SK-N-SH treated with all-trans-retinoic acid at 6 μM for 48 hours (cell line): ENCODE results near the gene CCDC170.

ENCODE experiments used
- ATAC-seq: fragments of 200-7000 bp; cut with Tn5 transposase; 3 replicates; pipeline ENCODE4 v1.9.1; 2020; ENCODE audit warnings: mild to moderate bottlenecking, moderate library complexity
- ARNTL ChIP-seq: fragments of 450-650 bp; formaldehyde crosslinking; IDR thresholded peaks from 2 replicates; pipeline ENCODE4 v1.5.0; 2020; ENCODE audit warnings: low read depth, mild to moderate bottlenecking, moderate library complexity, borderline replicate concordance
- BACH2 ChIP-seq: fragments of 250-450 bp; sonication (Bioruptor Pico); IDR thresholded peaks from 2 replicates; pipeline ENCODE4 v1.9.0; 2021; ENCODE audit warnings: mild to moderate bottlenecking, borderline replicate concordance
- CSDC2 ChIP-seq: fragments of 250-450 bp; sonication (Bioruptor Pico); IDR thresholded peaks from 2 replicates; pipeline ENCODE4 v1.5.0; 2020; ENCODE audit warnings: mild to moderate bottlenecking, moderate library complexity
- ISL1 ChIP-seq: fragments of 250-450 bp; sonication (Bioruptor Pico); IDR thresholded peaks from 2 replicates; pipeline ENCODE4 v2.1.2; 2022; ENCODE audit warnings: mild to moderate bottlenecking, moderate library complexity
- OSR1 ChIP-seq: fragments of 250-450 bp; sonication (Bioruptor Pico); IDR thresholded peaks from 2 replicates; pipeline ENCODE4 v1.8.0; 2022; ENCODE audit warnings: moderate library complexity, mild to moderate bottlenecking, inconsistent platforms
- PPARA ChIP-seq: fragments of 250-450 bp; sonication (Bioruptor Pico); IDR thresholded peaks from 2 replicates; pipeline ENCODE4 v1.5.0; 2020; ENCODE audit warnings: mild to moderate bottlenecking, borderline replicate concordance
- RARB ChIP-seq: fragments of 250-450 bp; sonication (Bioruptor Pico); IDR thresholded peaks from 2 replicates; pipeline ENCODE4 v1.8.0; 2021; ENCODE audit warnings: mild to moderate bottlenecking, moderate library complexity
- TCF4 ChIP-seq: fragments of 250-450 bp; sonication (Bioruptor Pico); IDR thresholded peaks from 2 replicates; pipeline ENCODE4 v1.8.0; 2021; ENCODE audit warnings: mild to moderate bottlenecking, moderate library complexity, borderline replicate concordance
- TOX ChIP-seq: fragments of 250-450 bp; sonication (Bioruptor Pico); IDR thresholded peaks from 2 replicates; pipeline ENCODE4 v1.8.0; 2021; ENCODE audit warnings: mild to moderate bottlenecking, moderate library complexity, borderline replicate concordance
- ZC3H10 ChIP-seq: fragments of 250-450 bp; sonication (Bioruptor Pico); IDR thresholded peaks from 2 replicates; pipeline ENCODE4 v1.5.1; 2021; ENCODE audit warnings: mild to moderate bottlenecking, moderate library complexity
- ZFP3 ChIP-seq: fragments of 250-450 bp; sonication (Bioruptor Pico); IDR thresholded peaks from 2 replicates; pipeline ENCODE4 v1.5.0; 2020; ENCODE audit warnings: mild to moderate bottlenecking, moderate library complexity
- ZFP30 ChIP-seq: fragments of 450-650 bp; formaldehyde crosslinking; IDR thresholded peaks from 2 replicates; pipeline ENCODE4 v1.5.0; 2022; ENCODE audit warnings: mild to moderate bottlenecking, moderate library complexity
- ZNF565 ChIP-seq: fragments of 450-650 bp; formaldehyde crosslinking; conservative IDR thresholded peaks from 2 replicates; pipeline ENCODE4 v1.5.0; 2020; ENCODE audit warnings: low read depth, mild to moderate bottlenecking, moderate library complexity
- ZNF70 ChIP-seq: fragments of 450-650 bp; formaldehyde crosslinking; IDR thresholded peaks from 2 replicates; pipeline ENCODE4 v1.5.0; 2020; ENCODE audit warnings: mild to moderate bottlenecking, moderate library complexity
- ZNF8 ChIP-seq: fragments of 450-650 bp; formaldehyde crosslinking; IDR thresholded peaks from 2 replicates; pipeline ENCODE4 v1.5.0; 2020; ENCODE audit warnings: mild to moderate bottlenecking, moderate library complexity
- TF ChIP-seq, protein P1 (sequence below): fragments of 250-450 bp; sonication (Bioruptor Pico); IDR thresholded peaks from 2 replicates; pipeline ENCODE4 v1.5.0; 2020; ENCODE audit warnings: mild to moderate bottlenecking, moderate library complexity
- TF ChIP-seq, protein P2 (sequence below): fragments of 250-450 bp; sonication (Bioruptor Pico); IDR thresholded peaks from 2 replicates; pipeline ENCODE4 v1.5.1; 2020; ENCODE audit warnings: low read depth, mild to moderate bottlenecking, moderate library complexity
- TF ChIP-seq, protein P3 (sequence below): fragments of 250-450 bp; sonication (Bioruptor Pico); IDR thresholded peaks from 2 replicates; pipeline ENCODE4 v1.8.0; 2020; ENCODE audit warnings: mild to moderate bottlenecking, moderate library complexity, borderline replicate concordance
- TF ChIP-seq, protein P4 (sequence below): fragments of 250-450 bp; sonication (Bioruptor Pico); IDR thresholded peaks from 2 replicates; pipeline ENCODE4 v1.5.1; 2021; ENCODE audit warnings: mild to moderate bottlenecking, moderate library complexity
- TF ChIP-seq, protein P5 (sequence below): fragments of 250-450 bp; sonication (Bioruptor Pico); IDR thresholded peaks from 2 replicates; pipeline ENCODE4 v1.8.0; 2021; ENCODE audit warnings: low read depth, mild to moderate bottlenecking, moderate library complexity, borderline replicate concordance

Gene CCDC170

DNA sequence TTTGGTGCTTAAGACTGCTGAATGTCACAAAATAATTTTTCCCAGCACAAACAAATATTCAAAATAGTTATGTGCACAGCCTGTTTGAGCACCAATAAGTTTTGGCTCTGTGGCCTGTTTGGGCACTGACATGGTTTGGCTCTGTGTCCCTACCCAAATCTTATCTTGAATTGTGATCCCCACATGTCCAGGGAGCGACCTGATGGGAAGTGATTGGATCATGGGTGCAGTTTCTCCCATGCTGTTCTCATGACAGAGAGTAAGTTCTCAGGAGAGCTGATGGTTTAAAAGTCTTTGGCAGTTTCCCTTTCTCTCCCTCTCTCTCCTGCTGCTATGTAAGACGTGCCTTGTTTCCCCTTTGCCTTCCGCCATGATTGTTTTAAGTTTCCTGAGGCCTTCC, 167.7 kb downstream of the CCDC170 start:
- no peak for ATAC-seq
- TF ChIP-seq, protein P1, sequence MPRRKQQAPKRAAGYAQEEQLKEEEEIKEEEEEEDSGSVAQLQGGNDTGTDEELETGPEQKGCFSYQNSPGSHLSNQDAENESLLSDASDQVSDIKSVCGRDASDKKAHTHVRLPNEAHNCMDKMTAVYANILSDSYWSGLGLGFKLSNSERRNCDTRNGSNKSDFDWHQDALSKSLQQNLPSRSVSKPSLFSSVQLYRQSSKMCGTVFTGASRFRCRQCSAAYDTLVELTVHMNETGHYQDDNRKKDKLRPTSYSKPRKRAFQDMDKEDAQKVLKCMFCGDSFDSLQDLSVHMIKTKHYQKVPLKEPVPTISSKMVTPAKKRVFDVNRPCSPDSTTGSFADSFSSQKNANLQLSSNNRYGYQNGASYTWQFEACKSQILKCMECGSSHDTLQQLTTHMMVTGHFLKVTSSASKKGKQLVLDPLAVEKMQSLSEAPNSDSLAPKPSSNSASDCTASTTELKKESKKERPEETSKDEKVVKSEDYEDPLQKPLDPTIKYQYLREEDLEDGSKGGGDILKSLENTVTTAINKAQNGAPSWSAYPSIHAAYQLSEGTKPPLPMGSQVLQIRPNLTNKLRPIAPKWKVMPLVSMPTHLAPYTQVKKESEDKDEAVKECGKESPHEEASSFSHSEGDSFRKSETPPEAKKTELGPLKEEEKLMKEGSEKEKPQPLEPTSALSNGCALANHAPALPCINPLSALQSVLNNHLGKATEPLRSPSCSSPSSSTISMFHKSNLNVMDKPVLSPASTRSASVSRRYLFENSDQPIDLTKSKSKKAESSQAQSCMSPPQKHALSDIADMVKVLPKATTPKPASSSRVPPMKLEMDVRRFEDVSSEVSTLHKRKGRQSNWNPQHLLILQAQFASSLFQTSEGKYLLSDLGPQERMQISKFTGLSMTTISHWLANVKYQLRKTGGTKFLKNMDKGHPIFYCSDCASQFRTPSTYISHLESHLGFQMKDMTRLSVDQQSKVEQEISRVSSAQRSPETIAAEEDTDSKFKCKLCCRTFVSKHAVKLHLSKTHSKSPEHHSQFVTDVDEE (CRISPR knock-in tag): no peak
- TF ChIP-seq ARNTL: no peak
- no peak for TF ChIP-seq ZFP30 (CRISPR knock-in tag)
- TF ChIP-seq PPARA (CRISPR knock-in tag): no peak

DNA sequence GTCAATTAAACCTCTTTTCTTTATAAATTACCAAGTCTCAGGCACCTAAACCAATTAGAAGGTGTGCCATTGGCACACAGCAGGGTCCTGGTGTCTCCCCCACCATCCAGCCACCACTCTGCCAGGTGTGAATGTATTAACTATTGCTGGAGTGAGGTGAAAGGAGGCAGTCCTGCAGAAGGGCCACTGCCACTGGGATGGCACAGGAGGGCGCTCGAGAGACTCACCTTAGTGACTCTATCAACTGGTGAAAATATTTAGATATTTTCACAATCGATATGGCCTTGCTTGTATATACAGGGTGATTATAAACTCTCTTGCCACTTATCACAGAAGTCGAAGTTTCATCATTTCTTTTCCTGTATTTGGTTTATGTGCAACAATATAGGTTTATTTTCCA, 168.1 kb downstream of the CCDC170 start:
- no peak for TF ChIP-seq ZNF8
- TF ChIP-seq ISL1 (CRISPR knock-in tag): no peak
- TF ChIP-seq, protein P2, sequence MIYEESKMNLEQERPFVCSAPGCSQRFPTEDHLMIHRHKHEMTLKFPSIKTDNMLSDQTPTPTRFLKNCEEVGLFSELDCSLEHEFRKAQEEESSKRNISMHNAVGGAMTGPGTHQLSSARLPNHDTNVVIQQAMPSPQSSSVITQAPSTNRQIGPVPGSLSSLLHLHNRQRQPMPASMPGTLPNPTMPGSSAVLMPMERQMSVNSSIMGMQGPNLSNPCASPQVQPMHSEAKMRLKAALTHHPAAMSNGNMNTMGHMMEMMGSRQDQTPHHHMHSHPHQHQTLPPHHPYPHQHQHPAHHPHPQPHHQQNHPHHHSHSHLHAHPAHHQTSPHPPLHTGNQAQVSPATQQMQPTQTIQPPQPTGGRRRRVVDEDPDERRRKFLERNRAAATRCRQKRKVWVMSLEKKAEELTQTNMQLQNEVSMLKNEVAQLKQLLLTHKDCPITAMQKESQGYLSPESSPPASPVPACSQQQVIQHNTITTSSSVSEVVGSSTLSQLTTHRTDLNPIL (CRISPR knock-in tag): no peak
- TF ChIP-seq, protein P3, sequence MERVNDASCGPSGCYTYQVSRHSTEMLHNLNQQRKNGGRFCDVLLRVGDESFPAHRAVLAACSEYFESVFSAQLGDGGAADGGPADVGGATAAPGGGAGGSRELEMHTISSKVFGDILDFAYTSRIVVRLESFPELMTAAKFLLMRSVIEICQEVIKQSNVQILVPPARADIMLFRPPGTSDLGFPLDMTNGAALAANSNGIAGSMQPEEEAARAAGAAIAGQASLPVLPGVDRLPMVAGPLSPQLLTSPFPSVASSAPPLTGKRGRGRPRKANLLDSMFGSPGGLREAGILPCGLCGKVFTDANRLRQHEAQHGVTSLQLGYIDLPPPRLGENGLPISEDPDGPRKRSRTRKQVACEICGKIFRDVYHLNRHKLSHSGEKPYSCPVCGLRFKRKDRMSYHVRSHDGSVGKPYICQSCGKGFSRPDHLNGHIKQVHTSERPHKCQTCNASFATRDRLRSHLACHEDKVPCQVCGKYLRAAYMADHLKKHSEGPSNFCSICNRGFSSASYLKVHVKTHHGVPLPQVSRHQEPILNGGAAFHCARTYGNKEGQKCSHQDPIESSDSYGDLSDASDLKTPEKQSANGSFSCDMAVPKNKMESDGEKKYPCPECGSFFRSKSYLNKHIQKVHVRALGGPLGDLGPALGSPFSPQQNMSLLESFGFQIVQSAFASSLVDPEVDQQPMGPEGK: no peak
- TF ChIP-seq, protein P4, sequence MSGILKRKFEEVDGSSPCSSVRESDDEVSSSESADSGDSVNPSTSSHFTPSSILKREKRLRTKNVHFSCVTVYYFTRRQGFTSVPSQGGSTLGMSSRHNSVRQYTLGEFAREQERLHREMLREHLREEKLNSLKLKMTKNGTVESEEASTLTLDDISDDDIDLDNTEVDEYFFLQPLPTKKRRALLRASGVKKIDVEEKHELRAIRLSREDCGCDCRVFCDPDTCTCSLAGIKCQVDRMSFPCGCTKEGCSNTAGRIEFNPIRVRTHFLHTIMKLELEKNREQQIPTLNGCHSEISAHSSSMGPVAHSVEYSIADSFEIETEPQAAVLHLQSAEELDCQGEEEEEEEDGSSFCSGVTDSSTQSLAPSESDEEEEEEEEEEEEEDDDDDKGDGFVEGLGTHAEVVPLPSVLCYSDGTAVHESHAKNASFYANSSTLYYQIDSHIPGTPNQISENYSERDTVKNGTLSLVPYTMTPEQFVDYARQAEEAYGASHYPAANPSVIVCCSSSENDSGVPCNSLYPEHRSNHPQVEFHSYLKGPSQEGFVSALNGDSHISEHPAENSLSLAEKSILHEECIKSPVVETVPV (CRISPR knock-in tag): no peak
- no peak for TF ChIP-seq ZFP30 (CRISPR knock-in tag)
- peak; percentile 47; the same call in 1 of the 3 replicates for ATAC-seq

DNA sequence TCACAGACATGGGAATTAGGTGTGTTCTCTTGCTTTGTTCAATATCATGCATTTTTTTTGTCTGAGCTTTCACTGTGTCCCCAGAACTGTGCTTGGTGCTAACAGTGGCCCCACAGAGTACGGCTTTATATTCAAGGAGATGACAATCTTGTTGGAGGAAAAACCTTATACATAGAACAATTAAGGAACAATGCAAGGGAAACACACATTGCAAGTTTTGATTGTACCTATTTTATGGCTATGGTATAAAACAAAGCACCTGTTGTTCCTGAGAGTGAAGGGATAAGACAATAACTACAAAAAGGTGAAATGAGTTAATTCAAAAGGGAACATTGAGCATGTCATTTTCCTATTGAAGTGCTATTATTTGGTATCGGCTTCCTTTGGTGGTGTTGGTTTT, 169.7 kb downstream of the CCDC170 start:
- TF ChIP-seq, protein P3: no peak
- no peak for TF ChIP-seq CSDC2
- no peak for TF ChIP-seq OSR1 (CRISPR knock-in tag)
- no peak for TF ChIP-seq ZC3H10 (CRISPR knock-in tag)
- no peak for TF ChIP-seq BACH2 (CRISPR knock-in tag)
- no peak for TF ChIP-seq ZNF70 (CRISPR knock-in tag)
- TF ChIP-seq ZFP30 (CRISPR knock-in tag): no peak
- TF ChIP-seq, protein P1 (CRISPR knock-in tag): no peak
- no peak for TF ChIP-seq ARNTL
- no peak for TF ChIP-seq TOX (CRISPR knock-in tag)
- TF ChIP-seq ZFP3 (CRISPR knock-in tag): no peak
- TF ChIP-seq, protein P4 (CRISPR knock-in tag): no peak
- TF ChIP-seq RARB: no peak
- TF ChIP-seq, protein P2 (CRISPR knock-in tag): no peak
- no peak for TF ChIP-seq ZNF565 (CRISPR knock-in tag)
- no peak for TF ChIP-seq PPARA (CRISPR knock-in tag)
- TF ChIP-seq, protein P5, sequence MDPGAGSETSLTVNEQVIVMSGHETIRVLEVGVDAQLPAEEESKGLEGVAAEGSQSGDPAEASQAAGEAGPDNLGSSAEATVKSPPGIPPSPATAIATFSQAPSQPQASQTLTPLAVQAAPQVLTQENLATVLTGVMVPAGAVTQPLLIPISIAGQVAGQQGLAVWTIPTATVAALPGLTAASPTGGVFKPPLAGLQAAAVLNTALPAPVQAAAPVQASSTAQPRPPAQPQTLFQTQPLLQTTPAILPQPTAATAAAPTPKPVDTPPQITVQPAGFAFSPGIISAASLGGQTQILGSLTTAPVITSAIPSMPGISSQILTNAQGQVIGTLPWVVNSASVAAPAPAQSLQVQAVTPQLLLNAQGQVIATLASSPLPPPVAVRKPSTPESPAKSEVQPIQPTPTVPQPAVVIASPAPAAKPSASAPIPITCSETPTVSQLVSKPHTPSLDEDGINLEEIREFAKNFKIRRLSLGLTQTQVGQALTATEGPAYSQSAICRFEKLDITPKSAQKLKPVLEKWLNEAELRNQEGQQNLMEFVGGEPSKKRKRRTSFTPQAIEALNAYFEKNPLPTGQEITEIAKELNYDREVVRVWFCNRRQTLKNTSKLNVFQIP (CRISPR knock-in tag): no peak
- TF ChIP-seq TCF4 (CRISPR knock-in tag): no peak
- TF ChIP-seq, all 23 proteins: peak for 0
- ATAC-seq: no peak
